ENCODE measurements around the gene MBLAC1. TPM values are rescaled to one million over a fixed set of nuclear protein-coding genes. Genes with fewer than 3 reads are reported as not detected.

Gene MBLAC1
- total and polyA plus RNA-seq, 9 donors: 0.28 to 6.7 (median 4.1) TPM

- TF ChIP-seq CTCF (IDR thresholded peaks at IDR 0.05): no peak
- 88 to 95% (median 92%) methylated on average over 7 of the region's 7 CpGs for WGBS, 3 donors
- no peak overlapping the region for H3K4me3 ChIP-seq
- no peaks in the 10 kb centered on the region for H3K9me3 ChIP-seq
- H3K27ac ChIP-seq: no peak overlapping the region
- H3K4me1 ChIP-seq (ENCODE audit: insufficient read depth): no peaks in the 10 kb centered on the region
- DNase-seq: no peak
- no peaks in the 10 kb centered on the region for H3K36me3 ChIP-seq
- intact Hi-C loops (cut with DNase I): no loop called here
- H3K27me3 ChIP-seq: no peaks in the 10 kb centered on the region
These were observed 11.7 kb upstream of the MBLAC1 start for GRCh38 chr7:100115026-100115425.

GRCh38 chr7:100118388-100119071 lies 8.2 kb upstream of the MBLAC1 start:
- TF ChIP-seq EP300 (IDR thresholded peaks at IDR 0.05) (no peak), CTCF (IDR thresholded peaks at IDR 0.05) (no peak)
- no peaks in the 10 kb centered on the region for H3K36me3 ChIP-seq
- no peaks in the 10 kb centered on the region for H3K27me3 ChIP-seq
- H3K27ac ChIP-seq: peak overlapping the region in 1 of 2 donors; percentile 90
- no peaks in the 10 kb centered on the region for H3K4me1 ChIP-seq (ENCODE audit: insufficient read depth)
- H3K4me3 ChIP-seq: peak overlapping the region; percentile 86
- H3K9me3 ChIP-seq: no peaks in the 10 kb centered on the region
- intact Hi-C loops (cut with DNase I): no loop called here
- WGBS, 3 donors: 12 to 15% (median 14%) methylated on average over 18 of the region's 18 CpGs
- no peak for DNase-seq

- intact Hi-C loops (cut with DNase I): no loop called here
- H3K4me1 ChIP-seq (ENCODE audit: insufficient read depth): no peaks in the 10 kb centered on the region
- WGBS, 3 donors: 0 to 1% (median 0%) methylated on average over 43 to 49 of the region's 49 CpGs
- no peaks in the 10 kb centered on the region for H3K36me3 ChIP-seq
- H3K27ac ChIP-seq: peak within 1 kb of the TSS; percentile 70 to 90
- DNase-seq: peak; percentile 95 to 98 (median 96)
- peak within 1 kb of the TSS; percentile 86 for H3K4me3 ChIP-seq
- H3K27me3 ChIP-seq: no peaks in the 10 kb centered on the region
- TF ChIP-seq CTCF (IDR thresholded peaks at IDR 0.05) (no peak), EP300 (IDR thresholded peaks at IDR 0.05) (no peak), POLR2A (IDR thresholded peaks at IDR 0.05) (peak; percentile 61)
- no peaks in the 10 kb centered on the region for H3K9me3 ChIP-seq
These were observed 7.4 kb upstream of the MBLAC1 start, which contains the start of the genes CNPY4 and TAF6 for GRCh38 chr7:100119072-100119969. CNPY4 (plus strand) TSS chr7:100119634; CDS start chr7:100119745, 111 bp downstream. TAF6 (minus strand) TSS chr7:100119358; CDS start chr7:100114209, 5,149 bp downstream.

- Histone ChIP-seq H3K9me3 (no peaks in the 10 kb centered on the region), H3K27ac (peak overlapping the region; percentile 70 to 90), H3K27me3 (no peaks in the 10 kb centered on the region), H3K4me3 (peak overlapping the region; percentile 86), H3K36me3 (no peaks in the 10 kb centered on the region), H3K4me1 (ENCODE audit: insufficient read depth) (no peaks in the 10 kb centered on the region)
- WGBS, 3 donors: 10 to 15% (median 11%) methylated on average over 18 to 19 of the region's 19 CpGs
- intact Hi-C loops (cut with DNase I): no loop called here
- TF ChIP-seq EP300 (IDR thresholded peaks at IDR 0.05) (no peak), CTCF (IDR thresholded peaks at IDR 0.05) (no peak), POLR2A (IDR thresholded peaks at IDR 0.05) (no peak)
- peak; percentile 70 to 80 (median 75) for DNase-seq
These were observed 6.6 kb upstream of the MBLAC1 start for GRCh38 chr7:100119970-100120732.
